HCT116 (cell line): ENCODE data around the gene RLN3. TPM values are rescaled to one million over a fixed set of nuclear protein-coding genes. Genes with fewer than 3 reads are reported as not detected.

Experiments
- ATAC-seq: fragments of 200-7000 bp; cut with Tn5 transposase; 2 replicates; pipeline ENCODE4 v1.9.1; 2020; ENCODE audit warnings: mild to moderate bottlenecking, moderate library complexity
- BruUV-seq: library from RNA; stranded (reverse); fragments of 400-500 nt; replicated peaks from 2 replicates; lab custom pipeline; 2021; lab: Mats Ljungman, UMichigan
- CTCF ChIA-PET: fragments of 300-600 bp; sonication (Branson Sonifier 250); formaldehyde crosslinking; loops from one replicate; lab custom pipeline; 2021; ENCODE audit warnings: antibody characterized with exemption; lab: Charles Lee
- POLR2A ChIA-PET: fragments of 300-600, 350-600 bp; sonication (Branson Sonifier 250); formaldehyde crosslinking; loops from one replicate; lab custom pipeline; 2021; ENCODE audit warnings: antibody characterized with exemption; lab: Charles Lee
- RAD21 ChIA-PET, 2 experiments: fragments of 300-600 bp; sonication (Branson Sonifier 250); formaldehyde crosslinking; loops; one replicate each; lab custom pipeline; 2023; ENCODE audit warnings: low total read pairs in 2 of 2; ENCODE audit not compliant: uncharacterized antibody in 2 of 2, unreplicated experiment in 2 of 2, low non-redundant PET in 1 of 2; lab: Charles Lee
- DNase-seq: peaks from one replicate; pipeline ENCODE4 v3.0.0-alpha.2; 2010; ENCODE audit warnings: low read depth, low spot score
- H2AFZ ChIP-seq: fragments of 200-600 bp; shearing (Covaris generic), sonication (generic); 2 replicates; pipeline ENCODE4 v1.6.1; 2017; ENCODE audit warnings: low read depth, mixed run types, mixed read lengths, antibody characterized with exemption, low read length; ENCODE audit not compliant: poor library complexity, severe bottlenecking
- H3K27ac ChIP-seq: 2 replicates; pipeline ENCODE4 v1.5.1; 2012; ENCODE audit warnings: low read depth, low read length
- H3K27me3 ChIP-seq: fragments of 200-600 bp; sonication (generic); 2 replicates; pipeline ENCODE4 v1.6.1; 2016; ENCODE audit warnings: mixed run types, low read length, mixed read lengths; ENCODE audit not compliant: insufficient read depth
- H3K36me3 ChIP-seq, 2 experiments: fragments of 200-500 bp in 1 of 2; fragments of 200-600 bp in 1 of 2; sonication (Bioruptor generic) in 1 of 2; sonication (generic) in 1 of 2; 2 replicates each; pipeline versions ENCODE4 v1.5.1 to v1.6.1; 2014 to 2016; ENCODE audit warnings: low read length in 2 of 2, inconsistent platforms in 1 of 2, mixed read lengths in 1 of 2, mixed run types in 1 of 2; ENCODE audit not compliant: insufficient read depth in 2 of 2, control insufficient read depth in 1 of 2
- H3K4me1 ChIP-seq, 2 experiments: fragments of 200-600 bp in 1 of 2; sonication (generic) in 1 of 2; 2 replicates each; pipeline versions ENCODE4 v1.5.1 to v1.6.1; 2012 to 2017; ENCODE audit warnings: low read length in 2 of 2, inconsistent platforms in 1 of 2, mild to moderate bottlenecking in 1 of 2, mixed read lengths in 1 of 2, mixed run types in 1 of 2, moderate library complexity in 1 of 2; ENCODE audit not compliant: insufficient read depth in 2 of 2, control insufficient read depth in 1 of 2
- H3K4me2 ChIP-seq: fragments of 200-600 bp; sonication (generic); 2 replicates; pipeline ENCODE4 v1.6.1; 2017; ENCODE audit warnings: mixed run types, low read length, mixed read lengths
- H3K4me3 ChIP-seq, 2 experiments: fragments of 200-600 bp in 1 of 2; sonication (generic) in 1 of 2; replicated peaks in 1 of 2; 2 replicates each; pipeline ENCODE4 v1.5.1; 2011 to 2016; ENCODE audit warnings: low read length in 2 of 2, control low read depth in 1 of 2, low read depth in 1 of 2, mild to moderate bottlenecking in 1 of 2, mixed read lengths in 1 of 2, mixed run types in 1 of 2
- H3K79me2 ChIP-seq: fragments of 200-600 bp; sonication (generic); 2 replicates; pipeline ENCODE4 v1.6.1; 2017; ENCODE audit warnings: mild to moderate bottlenecking, mixed run types, low read length, moderate library complexity, mixed read lengths; ENCODE audit not compliant: insufficient read depth
- H3K9ac ChIP-seq: fragments of 200-600 bp; sonication (generic); 2 replicates; pipeline ENCODE4 v1.6.1; 2016; ENCODE audit warnings: low read length, mixed read lengths
- H3K9me2 ChIP-seq: fragments of 200-600 bp; sonication (generic), shearing (Covaris generic); 2 replicates; pipeline ENCODE4 v1.6.1; 2017; ENCODE audit warnings: mixed run types, mild to moderate bottlenecking, moderate library complexity; ENCODE audit not compliant: insufficient read depth
- H3K9me3 ChIP-seq, 2 experiments: fragments of 200-500 bp in 1 of 2; fragments of 200-600 bp in 1 of 2; sonication (Bioruptor generic) in 1 of 2; sonication (generic) in 1 of 2; 2 replicates each; pipeline ENCODE4 v1.6.1; 2014 to 2017; ENCODE audit warnings: low read length in 2 of 2, mixed read lengths in 2 of 2, inconsistent platforms in 1 of 2, low read depth in 1 of 2, mild to moderate bottlenecking in 1 of 2, mixed run types in 1 of 2, moderate library complexity in 1 of 2; ENCODE audit not compliant: control insufficient read depth in 1 of 2, insufficient read depth in 1 of 2
- H4K20me1 ChIP-seq: fragments of 200-600 bp; sonication (generic), shearing (Covaris generic); 2 replicates; pipeline ENCODE4 v1.6.1; 2017; ENCODE audit warnings: mixed run types, mild to moderate bottlenecking, moderate library complexity; ENCODE audit not compliant: insufficient read depth
- CBX3 ChIP-seq: IDR thresholded peaks from 2 replicates; pipeline ENCODE4 v1.6.1; 2012; ENCODE audit warnings: low read depth
- EZH2 ChIP-seq: fragments of 200-600 bp; sonication (generic); IDR thresholded peaks from 2 replicates; pipeline ENCODE4 v1.6.1; 2017; ENCODE audit warnings: antibody characterized with exemption, mixed run types
- EZH2phosphoT487 ChIP-seq: fragments of 200-600 bp; IDR thresholded peaks from 2 replicates; pipeline ENCODE4 v1.6.1; 2018; ENCODE audit warnings: antibody characterized with exemption, borderline replicate concordance
- FOSL1 ChIP-seq: IDR thresholded peaks from 2 replicates; pipeline ENCODE4 v1.6.1; 2012; ENCODE audit warnings: low read depth
- JUND ChIP-seq: IDR thresholded peaks from 2 replicates; pipeline ENCODE4 v1.6.1; 2012
- POLR2A ChIP-seq: IDR thresholded peaks from 2 replicates; pipeline ENCODE4 v1.7.0; 2011; ENCODE audit warnings: borderline replicate concordance; ENCODE audit not compliant: insufficient read depth, insufficient read length; ENCODE audit errors: extremely low read depth
- RAD21 ChIP-seq: IDR thresholded peaks from 2 replicates; pipeline ENCODE4 v1.6.1; 2012; ENCODE audit warnings: low read depth, mild to moderate bottlenecking
- SP1 ChIP-seq: IDR thresholded peaks from 2 replicates; pipeline ENCODE4 v1.6.1; 2012; ENCODE audit warnings: low read depth
- SRF ChIP-seq: IDR thresholded peaks from 2 replicates; pipeline ENCODE4 v1.6.1; 2012; ENCODE audit warnings: low read depth
- YY1 ChIP-seq: IDR thresholded peaks from 2 replicates; pipeline ENCODE4 v1.6.1; 2011; ENCODE audit warnings: low read length, low read depth, moderate library complexity, mild to moderate bottlenecking; ENCODE audit not compliant: insufficient replicate concordance; ENCODE audit errors: extremely low read depth
- intact Hi-C: fragments of 100-400 bp; cut with micrococcal nuclease; formaldehyde crosslinking; loops from 2 replicates; pipeline ENCODE4 v1.10.0; 2022
- total RNA-seq: library from RNA; stranded (reverse); gene quantifications from one replicate; pipeline ENCODE4 v1.2.1, GENCODE V29; 2021; ENCODE audit not compliant: unreplicated experiment
- TF ChIP-seq, protein P1 (sequence below): IDR thresholded peaks from 2 replicates; pipeline ENCODE4 v1.6.1; 2012

RLN3 gene
- total RNA-seq, 1 experiment from 2014 or later: not detected

DNA sequence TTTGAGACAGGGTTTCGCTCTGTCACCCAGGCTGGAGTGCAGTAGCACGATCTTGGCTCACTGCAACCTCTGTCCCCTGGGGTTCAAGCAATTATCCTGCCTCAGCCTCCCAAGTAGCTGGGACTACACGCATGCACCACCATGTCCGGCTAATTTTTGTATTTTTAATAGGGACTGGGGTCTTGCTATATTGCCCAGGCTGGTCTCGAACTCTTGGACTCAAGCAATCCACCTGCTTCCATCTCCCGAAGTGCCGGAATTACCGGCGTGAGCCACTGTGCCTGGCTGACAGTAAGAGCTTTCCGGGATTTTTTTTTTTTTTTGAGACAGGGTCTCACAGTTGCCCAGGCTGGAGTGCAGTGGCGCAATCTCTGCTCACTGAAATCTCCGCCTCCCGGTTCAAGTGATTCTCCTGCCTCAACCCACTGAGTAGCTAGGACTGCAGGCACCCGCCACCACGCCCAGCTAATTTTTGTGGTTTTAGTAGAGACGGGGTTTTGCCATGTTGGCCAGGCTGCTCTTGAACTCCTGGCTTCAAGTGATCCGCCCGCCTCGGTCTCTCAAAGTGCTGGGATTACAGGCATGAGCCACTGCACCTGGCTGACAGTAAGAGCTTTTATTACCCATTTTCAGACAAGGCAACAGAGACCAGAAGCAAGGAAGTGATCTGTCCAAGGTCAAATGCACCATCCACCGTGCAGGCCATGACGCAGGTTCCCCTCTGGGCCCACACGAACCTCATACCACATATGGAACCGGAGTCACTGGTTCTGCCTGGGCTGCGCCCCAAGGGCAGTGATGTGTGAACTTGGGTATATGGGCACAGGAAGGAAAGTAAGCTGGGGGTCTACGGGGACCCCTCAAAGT, 42.8 kb upstream of the RLN3 start:
- no peak for DNase-seq
- Histone ChIP-seq H3K9ac (no peak overlapping the region), H2AFZ (no peak overlapping the region), H3K79me2 (no peaks in the 10 kb centered on the region), H3K9me2 (no peaks in the 10 kb centered on the region), H3K4me1 (peaks cover 8 to 12% of the 10 kb centered on the region in 2 experiments; a peak in 3 of 4 replicates), H4K20me1 (no peaks in the 10 kb centered on the region), H3K4me3 (no peak overlapping the region), H3K27ac (no peak overlapping the region), H3K36me3 (no peaks in the 10 kb centered on the region; a peak in 1 of 4 replicates), H3K9me3 (no peaks in the 10 kb centered on the region), H3K4me2 (no peak overlapping the region), H3K27me3 (no peaks in the 10 kb centered on the region)
- ChIA-PET RAD21 (no interaction called here), CTCF (no interaction called here), POLR2A (no interaction called here)
- BruUV-seq: no TSS peak
- ATAC-seq: no peak
- TF ChIP-seq FOSL1: no peak
- TF ChIP-seq POLR2A: no peak
- intact Hi-C loops: no loop called here

DNA sequence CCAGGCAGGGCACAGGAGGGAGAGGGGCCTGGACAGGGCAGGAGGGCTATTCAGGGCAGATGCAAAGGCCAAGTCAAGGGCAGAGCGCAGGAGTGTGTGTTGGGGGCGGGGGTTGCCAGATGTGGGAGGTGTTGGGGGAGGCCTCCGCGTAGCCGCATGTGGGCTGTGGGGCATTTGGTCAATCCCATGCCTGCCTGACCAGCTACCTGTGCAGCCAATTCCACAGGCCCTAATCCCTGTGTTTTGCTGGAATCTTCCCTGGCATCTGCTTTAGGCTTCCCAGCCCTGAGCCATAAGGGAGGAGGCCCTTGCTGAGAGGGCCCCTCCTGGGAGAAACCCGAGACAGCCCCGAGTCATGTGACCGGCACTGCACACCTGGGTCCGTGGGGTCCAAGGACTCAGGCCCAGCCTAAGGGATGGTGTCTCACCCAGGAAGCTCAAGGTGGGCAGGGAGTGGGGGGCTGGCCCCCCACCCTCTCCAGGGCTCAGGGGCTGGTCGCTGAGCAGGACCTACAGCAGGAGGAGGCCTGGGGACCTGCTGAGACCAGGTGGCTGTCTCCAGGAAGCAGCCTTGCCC, 42.1 kb upstream of the RLN3 start:
- H3K4me2 ChIP-seq: no peak overlapping the region
- no peaks in the 10 kb centered on the region for H3K79me2 ChIP-seq
- H3K9ac ChIP-seq: no peak overlapping the region
- no TSS peak for BruUV-seq
- no peak for TF ChIP-seq SRF
- TF ChIP-seq CBX3: no peak
- TF ChIP-seq RAD21: no peak
- no peak for TF ChIP-seq FOSL1
- TF ChIP-seq JUND: no peak
- no peak for TF ChIP-seq YY1
- TF ChIP-seq SP1: no peak
- TF ChIP-seq EZH2phosphoT487: no peak
- TF ChIP-seq EZH2: no peak
- TF ChIP-seq, protein P1, sequence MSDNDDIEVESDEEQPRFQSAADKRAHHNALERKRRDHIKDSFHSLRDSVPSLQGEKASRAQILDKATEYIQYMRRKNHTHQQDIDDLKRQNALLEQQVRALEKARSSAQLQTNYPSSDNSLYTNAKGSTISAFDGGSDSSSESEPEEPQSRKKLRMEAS: no peak
- no peak for TF ChIP-seq POLR2A
- ChIA-PET CTCF (no interaction called here), RAD21 (no interaction called here), POLR2A (no interaction called here)
- ATAC-seq: peak; percentile 23
- DNase-seq: no peak
- H3K9me3 ChIP-seq: no peaks in the 10 kb centered on the region
- H4K20me1 ChIP-seq: no peaks in the 10 kb centered on the region
- H3K4me1 ChIP-seq: peaks cover 8 to 12% of the 10 kb centered on the region in 2 experiments; a peak in 3 of 4 replicates
- 0 out of 4 replicates have a peak, but pooled peaks cover 0 to under 1% of the 10 kb centered on the region in 2 experiments for H3K36me3 ChIP-seq
- no peaks in the 10 kb centered on the region for H3K9me2 ChIP-seq
- no peak overlapping the region for H3K27ac ChIP-seq
- H3K27me3 ChIP-seq: no peaks in the 10 kb centered on the region
- no peak overlapping the region for H3K4me3 ChIP-seq
- no peak overlapping the region for H2AFZ ChIP-seq
- intact Hi-C loops: no loop called here
